SKM-1 (cell line): ENCODE data around the gene FSTL5.

Experiments
- DNase-seq: peaks from one replicate; lab custom pipeline; 2025; ENCODE audit not compliant: unreplicated experiment; lab: John Stamatoyannopoulos, UW

Gene FSTL5

GRCh38 chr4:161345741-161346140 is 818.1 kb downstream of the FSTL5 start:
- no peak for DNase-seq

GRCh38 chr4:161343569-161343950 is 820.2 kb downstream of the FSTL5 start:
- DNase-seq: no peak

- DNase-seq: no peak
Measured at GRCh38 chr4:161342881-161343568, 820.8 kb downstream of the FSTL5 start.

- no peak for DNase-seq
Measured at GRCh38 chr4:161336621-161337020, 827.2 kb downstream of the FSTL5 start.

- DNase-seq: no peak
Measured at GRCh38 chr4:161336016-161336530, 827.7 kb downstream of the FSTL5 start.
